Measurements from ENCODE around the gene PPP1R3G. TPM values are rescaled to one million over a fixed set of nuclear protein-coding genes. Genes with fewer than 3 reads are reported as not detected.

Gene PPP1R3G
- total RNA-seq, 2 donors from 2014 or later: 0.26 TPM; not detected in 1

DNA sequence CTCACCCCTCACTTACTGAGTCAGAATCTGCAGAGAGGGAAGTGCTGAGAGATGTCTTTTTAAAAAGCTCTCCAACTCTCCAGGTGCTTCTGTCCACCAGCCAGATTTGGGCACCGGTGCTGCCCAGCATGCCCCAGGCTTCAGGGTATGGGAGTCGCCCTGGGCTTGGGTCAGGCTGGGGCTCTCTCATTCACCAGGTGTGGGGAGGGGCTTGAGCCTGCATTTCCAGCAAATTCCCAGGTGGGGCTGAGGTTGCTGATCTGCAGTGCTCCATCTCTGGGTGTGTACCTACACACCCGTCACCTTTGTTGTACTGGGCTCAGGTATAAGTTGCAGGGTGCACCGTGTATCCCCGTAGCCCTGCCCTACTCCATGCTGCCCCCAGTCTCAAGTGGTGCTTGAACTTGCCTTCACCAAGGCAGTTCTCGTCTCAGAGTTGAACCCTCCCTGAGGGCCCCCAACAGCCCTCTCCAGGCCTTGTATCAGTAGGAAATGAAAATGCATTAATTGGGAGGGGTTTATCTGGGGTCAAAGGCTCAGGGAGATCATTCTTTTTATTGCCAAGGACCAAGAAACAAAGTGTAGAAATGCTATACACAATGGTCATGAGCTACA, 23.5 kb downstream of the PPP1R3G start:
- 96 to 98% methylated on average over 6 of the region's 6 CpGs for WGBS, 2 donors
- no peak overlapping the region for H3K27ac ChIP-seq
- H3K4me3 ChIP-seq: no peak overlapping the region
- H3K36me3 ChIP-seq (replicated peaks in 1 of 2; ENCODE audit: insufficient read depth in 1 of 2, low read depth in 2 of 2): no peaks in the 10 kb centered on the region
- H3K27me3 ChIP-seq: no peaks in the 10 kb centered on the region
- ATAC-seq (no peak), DNase-seq (no peak)
- intact Hi-C loops (cut with DNase I): no loop called here
- H3K4me1 ChIP-seq: no peaks in the 10 kb centered on the region
- peaks cover 0 to 7% (median 0%) of the 10 kb centered on the region in 3 donors for H3K9me3 ChIP-seq
- TF ChIP-seq, protein P1, sequence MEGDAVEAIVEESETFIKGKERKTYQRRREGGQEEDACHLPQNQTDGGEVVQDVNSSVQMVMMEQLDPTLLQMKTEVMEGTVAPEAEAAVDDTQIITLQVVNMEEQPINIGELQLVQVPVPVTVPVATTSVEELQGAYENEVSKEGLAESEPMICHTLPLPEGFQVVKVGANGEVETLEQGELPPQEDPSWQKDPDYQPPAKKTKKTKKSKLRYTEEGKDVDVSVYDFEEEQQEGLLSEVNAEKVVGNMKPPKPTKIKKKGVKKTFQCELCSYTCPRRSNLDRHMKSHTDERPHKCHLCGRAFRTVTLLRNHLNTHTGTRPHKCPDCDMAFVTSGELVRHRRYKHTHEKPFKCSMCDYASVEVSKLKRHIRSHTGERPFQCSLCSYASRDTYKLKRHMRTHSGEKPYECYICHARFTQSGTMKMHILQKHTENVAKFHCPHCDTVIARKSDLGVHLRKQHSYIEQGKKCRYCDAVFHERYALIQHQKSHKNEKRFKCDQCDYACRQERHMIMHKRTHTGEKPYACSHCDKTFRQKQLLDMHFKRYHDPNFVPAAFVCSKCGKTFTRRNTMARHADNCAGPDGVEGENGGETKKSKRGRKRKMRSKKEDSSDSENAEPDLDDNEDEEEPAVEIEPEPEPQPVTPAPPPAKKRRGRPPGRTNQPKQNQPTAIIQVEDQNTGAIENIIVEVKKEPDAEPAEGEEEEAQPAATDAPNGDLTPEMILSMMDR (IDR thresholded peaks at IDR 0.05): no peak
- TF ChIP-seq POLR2A (IDR thresholded peaks at IDR 0.05): no peak

DNA sequence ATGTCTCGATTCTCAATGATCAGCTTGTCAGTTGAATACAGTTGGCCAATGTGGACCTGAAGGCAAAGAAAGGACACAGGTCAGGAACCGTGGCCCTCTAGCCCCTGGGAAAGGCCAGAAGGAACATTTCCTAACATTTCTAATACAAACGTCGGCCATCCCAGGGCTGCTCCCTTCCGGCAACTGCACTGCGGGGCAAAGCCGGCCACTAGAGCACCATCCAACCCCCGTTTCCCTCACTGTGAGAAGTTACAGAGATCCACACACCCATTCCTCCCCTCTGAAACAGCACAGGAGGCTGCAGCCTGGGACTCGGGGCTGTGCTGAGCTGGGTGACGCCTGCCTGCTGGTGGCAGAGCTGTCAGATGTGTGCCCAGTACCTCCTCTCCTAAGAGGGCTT, 24.3 kb downstream of the PPP1R3G start:
- no peak for ATAC-seq
- TF ChIP-seq, protein P1 (IDR thresholded peaks at IDR 0.05): no peak
- no peak for TF ChIP-seq POLR2A (IDR thresholded peaks at IDR 0.05)
- WGBS, 2 donors: 85 to 86% methylated on average over 10 of the region's 10 CpGs

DNA sequence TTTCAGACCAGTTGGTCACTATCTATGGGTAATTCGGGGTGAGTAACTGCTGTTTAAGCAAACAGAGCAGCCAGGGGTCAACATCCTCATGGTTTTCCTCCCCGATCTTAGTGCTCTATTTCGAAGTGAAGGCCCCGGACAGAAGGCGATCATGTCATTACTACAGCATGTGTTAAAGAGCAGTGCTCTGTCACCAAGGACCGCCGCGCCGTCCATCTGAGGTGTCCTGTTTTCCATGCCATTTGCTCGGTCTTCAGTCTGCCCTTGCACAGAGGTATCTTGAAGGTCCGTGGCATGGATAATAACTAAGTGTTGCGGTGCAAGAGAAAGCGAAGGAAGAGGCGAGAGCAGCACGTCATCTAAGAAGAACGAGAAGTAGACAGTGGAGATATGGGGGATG, 25.1 kb downstream of the PPP1R3G start:
- WGBS, 2 donors: 86 to 87% methylated on average over 16 of the region's 16 CpGs
- DNase-seq (no peak), ATAC-seq (no peak)
- no peak overlapping the region for H3K27ac ChIP-seq
- no peaks in the 10 kb centered on the region for H3K27me3 ChIP-seq
- H3K4me1 ChIP-seq: no peaks in the 10 kb centered on the region
- intact Hi-C loops (cut with DNase I): no loop called here
- H3K4me3 ChIP-seq: no peak overlapping the region
- no peaks in the 10 kb centered on the region for H3K36me3 ChIP-seq (replicated peaks in 1 of 2; ENCODE audit: insufficient read depth in 1 of 2, low read depth in 2 of 2)
- TF ChIP-seq POLR2A (IDR thresholded peaks at IDR 0.05): no peak
- TF ChIP-seq, protein P1 (IDR thresholded peaks at IDR 0.05): no peak
- peaks cover 0 to 7% (median 0%) of the 10 kb centered on the region in 3 donors for H3K9me3 ChIP-seq

More for the DNA sequence above, 24.3 kb downstream of the PPP1R3G start:
- DNase-seq: no peak
- peaks cover 0 to 7% (median 0%) of the 10 kb centered on the region in 3 donors for H3K9me3 ChIP-seq
- no peaks in the 10 kb centered on the region for H3K36me3 ChIP-seq (replicated peaks in 1 of 2; ENCODE audit: insufficient read depth in 1 of 2, low read depth in 2 of 2)
- no peaks in the 10 kb centered on the region for H3K4me1 ChIP-seq
- intact Hi-C loops (cut with DNase I): no loop called here
- H3K27ac ChIP-seq: no peak overlapping the region
- no peak overlapping the region for H3K4me3 ChIP-seq
- no peaks in the 10 kb centered on the region for H3K27me3 ChIP-seq

DNA sequence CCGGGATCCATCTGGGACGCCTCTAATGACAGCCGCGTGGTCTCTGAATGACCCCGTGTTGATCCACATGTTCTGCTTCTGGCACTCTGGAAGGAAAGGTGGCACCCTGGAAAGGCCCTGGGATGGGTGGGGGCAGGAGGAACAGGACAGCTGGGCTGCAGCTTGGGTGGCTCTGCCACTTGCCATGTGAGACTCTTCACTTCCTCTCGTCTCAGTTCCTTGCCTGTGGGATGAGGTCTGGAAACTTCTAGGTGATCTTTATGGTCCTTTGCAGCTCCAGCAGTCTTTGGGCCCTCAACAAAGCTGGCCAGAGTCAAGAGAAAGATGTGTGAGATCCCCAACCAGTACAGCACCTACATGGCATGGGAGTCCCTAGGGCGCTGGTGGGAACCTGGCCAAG, 26.5 kb downstream of the PPP1R3G start:
- intact Hi-C loops (cut with DNase I): no loop called here
- DNase-seq: no peak
- Histone ChIP-seq H3K36me3 (replicated peaks in 1 of 2; ENCODE audit: insufficient read depth in 1 of 2, low read depth in 2 of 2) (no peaks in the 10 kb centered on the region), H3K27me3 (no peaks in the 10 kb centered on the region), H3K9me3 (peaks cover 0 to 3% (median 0%) of the 10 kb centered on the region in 3 donors), H3K27ac (no peak overlapping the region), H3K4me3 (no peak overlapping the region), H3K4me1 (no peaks in the 10 kb centered on the region)
- WGBS, 2 donors: 89 to 95% methylated on average over 6 to 7 of the region's 7 CpGs
- TF ChIP-seq POLR2A (IDR thresholded peaks at IDR 0.05): no peak
- TF ChIP-seq, protein P1 (IDR thresholded peaks at IDR 0.05): no peak
- no peak for ATAC-seq

Data from body of pancreas (tissue), 4 donors.